Upper lobe of left lung (tissue), 6 donors: Measurements from ENCODE around the gene ARPC1A. TPM values are rescaled to one million over a fixed set of nuclear protein-coding genes. Genes with fewer than 3 reads are reported as not detected.
"Not testable (repeated sequence)": the region's sequence is repeated elsewhere in the genome, so short reads cannot be mapped to it uniquely, and the experiment has no call there.

Source experiments
- ATAC-seq, 2 donors: fragments of 200-7000 bp; cut with Tn5 transposase; one replicate each; pipeline ENCODE4 v1.9.1; 2022; ENCODE audit warnings: mild to moderate bottlenecking in 2 of 2, moderate library complexity in 2 of 2; ENCODE audit not compliant: low FRiP score in 2 of 2
- DNase-seq, 2 donors: peaks; one replicate each; pipeline ENCODE4 v3.0.0-alpha.2; 2019 to 2020
- H3K27ac ChIP-seq, 4 donors: fragments of 200-600 bp; sonication (generic); one replicate each; pipeline ENCODE4 v1.5.1; 2016 to 2019
- H3K27me3 ChIP-seq, 4 donors: fragments of 200-600 bp; sonication (generic); one replicate each; pipeline ENCODE4 v1.5.1; 2017 to 2019
- H3K36me3 ChIP-seq, 4 donors: fragments of 200-600 bp; sonication (generic); one replicate each; pipeline ENCODE4 v1.5.1; 2016 to 2019
- H3K4me1 ChIP-seq, 4 donors: fragments of 200-600 bp; sonication (generic); one replicate each; pipeline ENCODE4 v1.5.1; 2018 to 2019
- H3K4me3 ChIP-seq, 4 donors: fragments of 200-600 bp; sonication (generic); one replicate each; pipeline ENCODE4 v1.5.1; 2017 to 2019; ENCODE audit warnings: mild to moderate bottlenecking in 2 of 4, moderate library complexity in 1 of 4
- H3K9me3 ChIP-seq, 4 donors: fragments of 200-600 bp; sonication (generic); one replicate each; pipeline ENCODE4 v1.5.1; 2018 to 2019
- CTCF ChIP-seq, 6 experiments: fragments of 450-650 bp in 4 of 6; fragments of 200-600 bp in 2 of 6; sonication (generic) in 2 of 6; IDR thresholded peaks; one replicate each; pipeline ENCODE4 v1.5.1; 2016 to 2019; ENCODE audit warnings: antibody characterized with exemption in 6 of 6
- EP300 ChIP-seq, 4 donors: sonication (generic); formaldehyde crosslinking; IDR thresholded peaks; one replicate each; pipeline ENCODE4 v1.5.1; 2017; ENCODE audit warnings: antibody characterized with exemption in 4 of 4, control low read depth in 2 of 4
- POLR2A ChIP-seq, 4 donors: fragments of 450-650 bp; IDR thresholded peaks; one replicate each; pipeline ENCODE4 v1.5.1; 2016 to 2017; ENCODE audit warnings: antibody characterized with exemption in 4 of 4, mild to moderate bottlenecking in 2 of 4
- POLR2AphosphoS5 ChIP-seq, 2 donors: sonication (generic); formaldehyde crosslinking; IDR thresholded peaks; one replicate each; pipeline ENCODE4 v1.5.1; 2017; ENCODE audit warnings: antibody characterized with exemption in 2 of 2
- WGBS, 2 donors: methylation state at CpG; one replicate each; pipeline ENCODE4 v1.1.5; 2017 to 2018; 5-methylcytosine and 5-hydroxymethylcytosine counted together
- total RNA-seq, 6 donors: library from RNA; depleted of rRNA in 4 of 6; stranded (reverse); fragments of >200 nt in 4 of 6; gene quantifications; one replicate each; pipeline versions ENCODE4 v1.1.0 to v1.2.1, GENCODE V29; 2016 to 2021
- donor health status: DM: no; HTN: no; CAD: no; lungs with moderate emphysema.
- donor health status: DM: no; HTN: yes; CAD: no; lungs with severe emphysema.

Gene ARPC1A
- total RNA-seq, 6 donors from 2014 or later, result 81.7 to 129 (median 122) TPM

GRCh38 chr7:99344061-99344647 lies 18.5 kb downstream of the ARPC1A start:
- Histone ChIP-seq H3K27ac (no peak overlapping the region), H3K27me3 (no peaks in the 10 kb centered on the region), H3K4me1 (no peaks in the 10 kb centered on the region), H3K9me3 (no peaks in the 10 kb centered on the region), H3K4me3 (no peak overlapping the region), H3K36me3 (peaks cover 39 to 92% (median 64%) of the 10 kb centered on the region in 4 donors)
- ATAC-seq (no peak), DNase-seq (no peak)
- no peak for TF ChIP-seq POLR2A (IDR thresholded peaks at IDR 0.05)
- no peak for TF ChIP-seq CTCF (IDR thresholded peaks at IDR 0.05)
- no peak for TF ChIP-seq EP300 (IDR thresholded peaks at IDR 0.05)
- TF ChIP-seq POLR2AphosphoS5 (IDR thresholded peaks at IDR 0.05), result no peak
- WGBS, 2 donors, result 93 to 94% methylated on average over 13 of the region's 13 CpGs

GRCh38 chr7:99350641-99351040 lies 24.9 kb downstream of the ARPC1A start:
- WGBS, 2 donors, result 96 to 100% methylated on average over 3 of the region's 3 CpGs
- H3K4me1 ChIP-seq, H3K27me3 ChIP-seq, ATAC-seq, H3K27ac ChIP-seq, H3K4me3 ChIP-seq, H3K9me3 ChIP-seq, DNase-seq: not testable (repeated sequence)
- peaks cover 46 to 99% (median 84%) of the 10 kb centered on the region in 4 donors for H3K36me3 ChIP-seq

- DNase-seq, result no peak
- H3K36me3 ChIP-seq, result peaks cover 40 to 100% (median 86%) of the 10 kb centered on the region in 4 donors
These were observed 26.5 kb downstream of the ARPC1A start for GRCh38 chr7:99352247-99352646.

GRCh38 chr7:99355098-99355497 lies 29.4 kb downstream of the ARPC1A start:
- no peak overlapping the region for H3K4me3 ChIP-seq
- H3K9me3 ChIP-seq, result no peaks in the 10 kb centered on the region
- H3K27me3 ChIP-seq, result no peaks in the 10 kb centered on the region
- WGBS, 2 donors, result 92 to 94% methylated on average over 7 of the region's 7 CpGs
- ATAC-seq (no peak), DNase-seq (no peak)
- TF ChIP-seq POLR2A (IDR thresholded peaks at IDR 0.05) (no peak), CTCF (IDR thresholded peaks at IDR 0.05) (no peak), POLR2AphosphoS5 (IDR thresholded peaks at IDR 0.05) (no peak), EP300 (IDR thresholded peaks at IDR 0.05) (no peak)
- H3K4me1 ChIP-seq, result no peaks in the 10 kb centered on the region
- H3K27ac ChIP-seq, result no peak overlapping the region
- peaks cover 42 to 100% (median 88%) of the 10 kb centered on the region in 4 donors for H3K36me3 ChIP-seq

More at GRCh38 chr7:99352247-99352646, 26.5 kb downstream of the ARPC1A start:
- no peak for ATAC-seq
- TF ChIP-seq POLR2AphosphoS5 (IDR thresholded peaks at IDR 0.05) (no peak), CTCF (IDR thresholded peaks at IDR 0.05) (no peak), POLR2A (IDR thresholded peaks at IDR 0.05) (no peak), EP300 (IDR thresholded peaks at IDR 0.05) (no peak)
- H3K27ac ChIP-seq, result no peak overlapping the region
- H3K4me1 ChIP-seq, result no peaks in the 10 kb centered on the region
- no peaks in the 10 kb centered on the region for H3K9me3 ChIP-seq
- H3K4me3 ChIP-seq, result no peak overlapping the region
- no peaks in the 10 kb centered on the region for H3K27me3 ChIP-seq
- WGBS, 2 donors, result 89 to 99% methylated on average over 5 of the region's 5 CpGs

GRCh38 chr7:99357701-99358490 lies 32.2 kb downstream of the ARPC1A start:
- Histone ChIP-seq H3K4me1 (no peaks in the 10 kb centered on the region), H3K36me3 (peaks cover 28 to 100% (median 86%) of the 10 kb centered on the region in 4 donors), H3K27me3 (no peaks in the 10 kb centered on the region), H3K9me3 (no peaks in the 10 kb centered on the region), H3K4me3 (no peak overlapping the region), H3K27ac (no peak overlapping the region)
- TF ChIP-seq CTCF (IDR thresholded peaks at IDR 0.05), result no peak
- TF ChIP-seq POLR2A (IDR thresholded peaks at IDR 0.05), result no peak
- no peak for TF ChIP-seq EP300 (IDR thresholded peaks at IDR 0.05)
- TF ChIP-seq POLR2AphosphoS5 (IDR thresholded peaks at IDR 0.05), result no peak
- WGBS, 2 donors, result 94 to 95% methylated on average over 11 to 16 of the region's 16 CpGs
- ATAC-seq, result no peak
- DNase-seq, result no peak

GRCh38 chr7:99358521-99358920 lies 32.8 kb downstream of the ARPC1A start:
- H3K9me3 ChIP-seq, H3K27ac ChIP-seq, H3K4me1 ChIP-seq, H3K4me3 ChIP-seq, DNase-seq, H3K27me3 ChIP-seq, ATAC-seq: not testable (repeated sequence)
- H3K36me3 ChIP-seq, result peaks cover 34 to 100% (median 87%) of the 10 kb centered on the region in 4 donors
- 97% methylated on average over 12 to 15 of the region's 15 CpGs for WGBS, 2 donors
